HG02610 (cell line): ENCODE results near the gene CTSF.

Source experiments
- ATAC-seq: cut with Tn5 transposase; IDR thresholded peaks from one replicate; pipeline ENCODE4 v1.9.1; 2021; ENCODE audit warnings: mild to moderate bottlenecking, moderate library complexity; ENCODE audit not compliant: unreplicated experiment

Gene CTSF

GRCh38 chr11:66539870-66540213 lies 28.6 kb downstream of the CTSF start:
- ATAC-seq = no peak

- ATAC-seq = no peak
Observed at GRCh38 chr11:66539170-66539869, 29.1 kb downstream of the CTSF start.

- no peak for ATAC-seq
Observed at GRCh38 chr11:66532784-66533183, 35.6 kb downstream of the CTSF start.

DNA sequence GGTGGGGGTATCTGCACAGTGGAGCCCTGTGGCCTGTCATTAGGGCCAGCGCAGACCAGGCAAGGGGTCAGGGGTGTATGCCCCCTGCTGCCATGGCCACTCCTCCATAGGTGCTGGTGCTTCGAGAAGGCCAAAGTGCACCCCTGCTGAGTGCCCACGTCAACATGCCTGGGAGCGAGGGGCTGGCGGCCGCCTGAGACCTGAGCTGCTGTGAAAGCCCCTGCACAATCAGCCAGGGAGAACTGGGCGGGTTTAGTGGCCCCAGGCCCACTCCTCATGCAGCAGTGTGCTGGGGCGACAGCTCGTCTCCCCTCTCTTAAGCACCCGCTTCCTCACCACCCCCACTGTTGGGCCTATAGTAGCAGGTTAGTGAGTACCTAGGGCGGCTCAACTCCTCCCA lies 36.6 kb downstream of the CTSF start:
- no peak for ATAC-seq

DNA sequence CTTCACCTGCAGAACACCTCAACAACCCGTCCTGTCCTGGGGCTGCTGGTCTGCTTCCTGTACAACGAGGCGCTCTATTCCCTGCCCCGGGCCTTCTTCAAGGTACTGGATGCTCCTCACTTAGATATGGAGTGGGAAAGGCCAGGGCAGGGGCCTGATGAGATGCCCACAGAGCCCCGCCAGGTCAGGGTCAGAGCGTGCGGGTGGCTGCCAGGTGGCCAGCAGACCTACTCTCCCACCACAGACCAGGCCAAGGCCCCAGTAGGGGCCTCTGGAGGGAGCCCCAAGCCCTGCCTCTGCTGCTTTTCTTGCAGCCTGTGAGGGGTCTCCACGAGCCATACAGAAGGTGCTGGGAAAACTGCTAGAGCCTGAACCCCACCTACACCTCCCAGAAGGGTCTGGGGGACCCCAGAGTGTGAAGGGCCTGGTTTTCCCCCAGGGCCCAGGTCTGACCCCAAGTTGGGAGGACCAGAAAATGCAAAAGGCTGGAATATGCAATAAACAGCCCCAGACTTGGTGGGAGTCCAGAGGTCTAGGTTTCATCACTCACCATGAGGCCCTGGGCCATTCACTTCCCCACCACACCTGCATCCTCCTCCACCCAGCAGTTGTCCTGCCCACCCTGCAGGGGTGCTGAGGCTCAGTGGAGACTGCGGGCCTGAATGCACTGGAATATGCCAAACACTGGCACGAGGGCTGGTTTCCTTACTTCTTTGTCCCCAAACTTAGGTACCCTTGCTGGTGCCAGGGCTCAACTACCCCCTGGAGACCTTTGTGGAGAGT lies 37.3 kb downstream of the CTSF start:
- no peak for ATAC-seq

DNA sequence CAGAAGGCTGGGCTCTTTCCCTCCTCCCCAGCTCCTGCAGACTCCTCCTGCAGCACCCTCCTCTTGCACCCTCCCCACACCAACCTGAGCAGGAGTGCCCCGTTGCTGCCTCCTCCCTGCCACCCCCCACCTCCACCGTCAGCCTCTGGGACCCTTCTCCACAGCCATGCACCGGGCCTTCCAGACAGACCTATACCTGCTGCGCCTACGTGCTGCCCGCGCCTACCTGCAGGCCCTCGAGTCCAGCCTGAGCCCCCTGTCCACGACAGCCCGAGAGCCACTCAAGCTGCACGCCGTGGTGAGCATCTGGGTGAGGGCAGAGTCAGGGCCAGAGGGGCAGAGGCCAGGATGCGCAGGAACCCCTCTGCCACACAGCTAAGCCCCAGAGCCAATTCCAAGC lies 38.8 kb downstream of the CTSF start:
- no peak for ATAC-seq

- ATAC-seq = no peak
Observed at GRCh38 chr11:66529069-66529468, 39.3 kb downstream of the CTSF start.

DNA sequence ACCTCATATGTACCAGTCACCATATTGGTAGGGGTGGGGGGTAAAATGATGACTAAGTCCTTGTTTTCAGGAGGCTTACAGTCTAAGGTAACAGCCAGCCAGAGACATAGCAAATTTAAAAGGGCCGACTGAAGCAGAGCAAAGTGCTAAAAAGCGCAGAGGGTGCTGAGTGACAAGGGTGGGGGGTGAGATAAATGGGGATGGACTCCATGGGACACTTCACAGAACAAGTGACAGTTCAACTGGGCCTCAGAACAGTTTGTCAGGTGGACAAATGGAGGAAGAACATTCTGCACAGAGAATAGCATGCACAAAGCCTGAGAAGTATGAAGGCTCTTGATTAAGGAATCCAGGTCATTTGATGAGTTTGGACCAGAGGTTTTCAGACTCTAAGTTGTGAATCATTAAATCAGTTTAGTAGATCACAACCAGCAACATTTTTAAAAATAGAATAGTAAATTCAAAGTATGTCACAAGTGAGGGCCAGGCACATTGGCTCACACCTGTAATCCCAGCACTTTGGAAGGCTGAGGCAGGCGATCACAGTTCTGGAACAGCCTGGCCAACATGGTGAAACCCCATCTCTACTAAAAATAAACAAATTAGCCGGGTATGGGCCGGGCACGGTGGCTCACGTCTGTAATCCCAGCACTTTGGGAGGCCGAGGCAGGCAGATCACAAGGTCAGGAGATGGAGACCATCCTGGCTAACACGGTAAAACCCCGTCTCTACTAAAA lies 43.9 kb downstream of the CTSF start:
- ATAC-seq = no peak

DNA sequence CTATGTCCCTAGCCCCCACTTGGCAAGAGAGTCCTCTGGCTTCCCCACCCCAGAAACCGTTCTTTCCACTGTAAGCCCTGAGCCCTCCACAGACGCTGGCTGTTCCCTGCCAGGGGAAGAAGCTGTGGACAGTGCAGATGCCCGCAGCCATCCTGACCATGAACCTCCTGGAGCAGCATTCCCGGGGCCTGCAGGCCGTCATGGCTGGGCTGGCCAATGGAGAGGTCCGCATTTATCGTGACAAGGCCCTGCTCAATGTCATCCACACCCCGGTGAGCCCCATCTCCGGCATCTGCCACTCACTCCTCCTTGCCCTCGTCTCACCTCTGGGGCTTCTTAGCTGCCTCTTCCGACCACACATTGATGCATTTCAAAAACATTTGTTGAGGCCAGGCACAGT lies 44.8 kb downstream of the CTSF start:
- no peak for ATAC-seq
